Suppressor macrophage treated with lipopolysaccharide for 4 hours (primary cell): Measurements from ENCODE around the gene HSD17B14.
"Not testable (repeated sequence)": the region's sequence is repeated elsewhere in the genome, so short reads cannot be mapped to it uniquely, and the experiment has no call there.

ENCODE experiments used
- DNase-seq: peaks from one replicate; pipeline ENCODE4 v3.0.0-alpha.2; 2020

HSD17B14 gene

DNA sequence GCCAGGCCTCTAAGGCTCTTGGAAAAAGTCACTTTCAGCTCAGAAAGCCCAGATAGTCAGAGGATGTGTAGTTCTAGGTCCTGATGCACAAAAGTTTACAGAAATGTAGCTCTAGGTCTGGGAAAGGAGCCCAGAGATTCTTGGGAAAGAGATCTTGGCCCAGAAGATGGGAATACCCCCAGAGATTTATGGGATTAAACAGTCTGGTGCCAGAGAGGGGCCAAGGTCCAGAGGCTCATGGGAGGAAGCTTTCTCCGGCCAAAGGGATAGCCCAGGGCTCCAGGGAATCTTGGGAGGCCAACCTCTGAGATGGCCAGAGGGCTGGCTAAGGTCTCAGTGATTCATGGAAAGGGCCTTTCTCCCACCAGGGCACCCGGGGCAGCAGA, 40.6 kb downstream of the HSD17B14 start:
- no peak for DNase-seq

GRCh38 chr19:48795055-48795684, 41.1 kb downstream of the HSD17B14 start:
- DNase-seq = peak; percentile 92

DNA sequence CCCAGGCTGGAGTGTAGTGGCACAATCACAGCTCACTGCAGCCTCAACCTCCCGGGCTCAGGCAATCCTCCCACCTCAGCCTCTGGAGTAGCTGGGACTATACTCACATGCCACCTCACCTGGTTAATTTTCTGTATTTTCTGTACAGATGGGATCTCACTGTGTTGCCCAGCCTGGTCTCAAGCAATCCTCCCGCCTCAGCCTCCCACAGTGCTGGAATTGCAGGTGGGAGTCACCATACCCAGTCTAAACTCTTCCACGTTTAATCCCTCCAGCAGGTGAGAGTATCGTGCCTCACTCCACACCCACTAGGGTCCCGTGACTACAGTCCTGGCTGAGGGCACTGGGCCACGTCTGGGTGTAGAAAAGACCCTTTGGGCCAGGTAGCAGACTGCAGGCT, 42.0 kb downstream of the HSD17B14 start:
- DNase-seq = no peak

DNA sequence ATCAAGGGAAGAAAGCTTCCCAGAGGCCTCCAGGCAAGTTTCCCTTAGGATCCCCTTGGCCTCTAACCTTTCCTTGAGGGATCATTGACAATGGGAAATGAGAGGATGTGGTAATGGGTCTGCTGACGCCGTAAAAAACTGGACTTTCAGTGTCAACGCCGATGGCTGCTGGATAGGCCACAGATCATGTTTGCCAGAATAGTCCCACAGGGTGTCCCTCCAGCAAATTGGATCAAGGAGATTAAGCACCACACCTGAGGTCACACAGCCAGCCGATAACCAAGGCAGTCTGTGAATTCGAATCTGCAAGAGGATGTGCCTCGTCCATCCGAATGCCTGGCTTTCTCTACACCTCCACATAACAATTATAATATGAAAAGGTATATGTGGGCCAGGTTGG, 43.0 kb downstream of the HSD17B14 start:
- no peak for DNase-seq

- not testable (repeated sequence) for DNase-seq
Measured at GRCh38 chr19:48787331-48787730, 49.0 kb downstream of the HSD17B14 start.

- DNase-seq = not testable (repeated sequence)
Measured at GRCh38 chr19:48786422-48786821, 49.9 kb downstream of the HSD17B14 start.

- DNase-seq = no peak
Measured at GRCh38 chr19:48784527-48784926, 51.8 kb downstream of the HSD17B14 start.

DNA sequence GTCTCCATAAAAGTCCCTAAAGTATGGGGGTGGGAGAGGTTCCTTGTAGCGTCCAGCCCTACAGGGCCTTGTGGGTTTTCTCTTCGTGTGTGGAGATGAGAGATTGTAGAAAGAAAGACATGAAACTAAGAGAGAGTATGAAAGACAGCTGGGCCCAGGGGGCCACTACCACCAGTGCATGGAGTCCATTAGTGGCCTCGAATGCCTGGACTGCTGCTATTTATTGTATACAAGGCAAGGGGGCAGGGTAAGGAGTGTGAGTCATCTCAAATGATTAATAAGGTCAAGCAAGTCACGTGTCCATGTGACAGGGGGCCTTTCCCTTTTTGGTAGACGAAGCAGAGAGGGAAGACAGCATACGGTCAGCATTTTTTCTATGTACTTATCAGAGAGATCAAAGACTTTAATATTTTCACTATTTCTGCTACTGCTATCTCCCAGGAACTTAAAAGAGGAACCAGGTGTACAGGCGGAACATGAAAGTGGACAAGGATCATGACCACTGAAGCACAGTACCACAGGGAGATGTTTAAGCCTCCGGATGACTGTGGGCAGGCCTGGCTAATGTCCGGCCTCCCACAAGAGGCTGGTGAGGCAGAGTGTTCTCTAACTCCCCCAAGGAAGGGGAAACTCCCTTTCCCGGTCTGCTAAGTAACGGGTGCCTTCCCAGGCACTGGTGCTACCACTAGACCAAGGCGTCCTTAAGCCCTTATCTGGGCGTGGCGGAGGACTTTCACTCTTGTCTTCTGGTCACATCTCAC, 55.5 kb downstream of the HSD17B14 start:
- peak; percentile 84 for DNase-seq

DNA sequence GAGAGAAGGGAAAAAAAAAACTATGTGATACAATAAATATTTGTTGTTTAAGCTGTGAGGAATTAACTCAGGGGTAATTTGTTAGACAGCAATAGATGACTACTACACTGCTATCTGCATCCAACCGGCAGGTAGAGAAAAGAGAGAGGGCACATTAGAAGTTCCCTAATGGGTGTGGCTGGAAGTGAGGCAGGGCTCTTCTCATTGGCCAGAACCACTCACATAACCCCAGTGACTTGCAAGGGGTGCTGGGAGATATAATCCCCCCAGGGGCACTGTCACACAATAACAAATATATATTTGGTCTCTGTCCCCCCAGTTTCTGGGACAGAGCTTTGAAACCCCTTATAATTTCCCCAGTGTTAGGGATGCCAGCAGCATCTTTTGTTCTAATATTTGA, 56.7 kb downstream of the HSD17B14 start:
- no peak for DNase-seq

DNA sequence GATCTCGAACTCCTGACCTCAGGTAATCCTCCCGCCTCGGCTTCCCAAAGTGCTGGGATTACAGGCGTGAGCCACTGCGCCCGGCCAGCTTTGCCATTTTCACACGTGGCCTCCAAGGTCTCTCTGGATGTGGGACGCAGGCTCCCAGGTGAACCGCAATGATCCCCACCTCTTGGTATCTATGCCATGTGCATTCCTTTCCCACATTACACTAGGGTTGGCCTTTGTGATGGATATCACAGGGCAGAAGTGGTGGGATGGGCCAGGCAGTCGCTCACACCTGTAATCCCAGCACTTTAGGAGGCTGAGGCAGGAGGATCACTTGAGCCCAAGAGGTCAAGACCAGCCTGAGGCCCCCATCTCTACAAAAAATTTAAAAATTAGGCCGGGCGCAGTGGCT, 58.6 kb downstream of the HSD17B14 start:
- no peak for DNase-seq

GRCh38 chr19:48777139-48777538, 59.2 kb downstream of the HSD17B14 start:
- DNase-seq = no peak

- DNase-seq = no peak
Measured at GRCh38 chr19:48772503-48772953, 63.8 kb downstream of the HSD17B14 start.

DNA sequence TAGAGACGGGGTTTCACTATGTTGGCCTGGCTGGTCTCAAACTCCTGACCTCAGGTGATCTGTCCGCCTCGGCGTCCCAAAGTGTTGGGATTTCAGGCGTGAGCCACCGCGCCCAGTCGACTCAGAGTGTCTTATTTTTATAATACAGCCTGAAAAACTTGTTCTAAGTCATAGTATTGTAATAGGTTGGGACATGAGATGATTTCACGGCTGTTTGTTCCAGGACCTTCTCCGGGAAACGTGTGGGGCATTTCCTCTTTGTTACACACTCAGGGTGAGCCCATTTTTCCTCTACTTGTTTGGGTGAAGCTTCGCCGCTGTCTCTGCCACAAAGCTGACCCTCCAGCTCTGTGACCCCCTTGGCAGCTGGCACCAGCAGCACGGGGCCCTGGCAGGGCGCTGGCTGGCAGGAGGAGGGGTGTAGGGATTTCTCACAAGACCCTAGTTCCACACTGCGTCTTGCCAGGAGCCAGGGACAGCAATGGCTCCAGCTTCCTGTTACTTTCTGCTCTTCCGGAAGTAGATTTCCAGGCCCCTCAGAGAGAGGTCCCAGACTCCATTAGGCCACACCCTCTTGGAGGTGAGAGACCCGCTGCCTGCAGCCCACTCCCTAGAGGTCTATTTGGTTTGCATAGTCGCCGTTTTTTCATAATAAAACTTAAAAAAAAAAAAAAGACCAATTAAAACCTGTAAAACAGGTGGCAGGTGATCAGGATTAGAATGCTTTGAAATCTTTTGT, 65.4 kb downstream of the HSD17B14 start:
- DNase-seq = no peak

GRCh38 chr19:48770266-48770665, 66.0 kb downstream of the HSD17B14 start:
- DNase-seq = no peak

DNA sequence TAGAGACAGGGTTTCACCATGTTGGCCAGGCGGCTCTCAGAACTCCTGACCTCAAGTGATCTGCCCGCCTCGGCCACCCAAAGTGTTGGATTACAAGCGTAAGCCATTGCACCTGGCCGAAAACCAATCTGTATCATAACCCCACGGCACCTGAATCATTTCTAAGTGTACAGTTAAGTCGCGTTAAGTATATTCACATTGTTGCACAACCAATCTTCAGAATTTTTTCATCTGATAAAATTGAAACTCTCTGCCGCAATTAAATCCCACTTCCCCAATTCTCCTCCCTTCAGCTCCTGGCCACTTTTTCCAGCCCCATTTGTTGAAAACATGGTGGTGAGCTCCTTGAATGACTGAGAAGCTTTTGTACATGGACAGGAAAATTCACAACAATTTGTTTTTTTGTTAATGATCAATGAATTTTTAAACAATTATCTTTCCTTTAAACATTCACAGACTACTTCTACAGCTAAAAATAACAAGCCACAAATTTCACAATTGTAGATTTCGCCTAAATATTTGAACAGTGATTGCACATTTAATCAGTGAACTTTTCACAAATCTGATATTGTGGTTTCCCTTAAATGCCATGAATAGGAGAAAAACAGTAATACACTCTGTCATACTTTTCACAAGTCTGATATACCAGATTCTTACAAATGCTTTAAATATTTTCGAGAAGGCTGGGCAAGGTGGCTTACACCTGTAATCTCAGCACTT, 67.1 kb downstream of the HSD17B14 start:
- peak; percentile 75 for DNase-seq

DNA sequence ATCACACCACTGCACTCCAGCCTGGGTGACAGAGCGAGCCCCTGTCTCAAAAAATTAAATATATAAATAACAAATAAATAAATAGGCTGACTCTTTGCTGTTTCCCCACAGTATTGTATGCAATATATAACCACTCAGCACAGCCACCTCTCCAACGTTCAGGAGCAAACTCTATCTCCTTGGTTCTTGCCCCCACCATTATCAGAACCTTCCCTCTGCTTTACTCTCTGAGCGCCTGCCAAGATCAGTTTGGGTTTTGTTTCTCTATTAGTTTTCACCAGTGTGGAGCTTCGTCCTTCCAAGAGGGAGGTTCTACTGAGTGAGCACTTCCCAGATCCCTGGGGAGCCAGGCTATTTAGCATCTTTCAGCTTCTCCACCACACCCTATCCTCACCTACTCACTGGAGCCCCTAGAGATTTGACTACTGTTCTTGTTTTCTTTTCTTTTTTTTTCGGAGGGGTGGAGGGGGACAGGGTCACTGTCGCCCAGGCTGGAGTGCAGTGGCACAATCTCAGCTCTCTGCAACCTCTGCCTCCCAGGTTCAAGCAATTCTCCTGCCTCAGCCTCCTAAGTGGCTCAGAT, 68.0 kb downstream of the HSD17B14 start:
- DNase-seq = not testable (repeated sequence)

DNA sequence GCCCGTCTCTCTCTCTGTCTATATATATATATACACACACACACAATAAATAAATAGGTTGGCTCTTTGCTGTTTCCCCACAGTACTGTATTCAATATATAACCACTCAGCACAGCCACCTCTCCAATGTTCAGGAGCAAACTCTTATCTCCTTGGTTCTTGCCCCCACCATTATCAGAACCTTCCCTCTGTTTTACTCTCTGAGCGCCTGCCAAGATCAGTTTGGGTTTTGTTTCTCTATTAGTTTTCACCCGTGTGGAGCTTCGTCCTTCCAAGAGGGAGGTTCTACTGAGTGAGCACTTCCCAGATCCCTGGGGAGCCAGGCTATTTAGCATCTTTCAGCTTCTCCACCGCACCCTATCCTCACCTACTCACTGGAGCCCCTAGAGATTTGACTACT, 70.5 kb downstream of the HSD17B14 start:
- not testable (repeated sequence) for DNase-seq
